A673 (cell line): Measurements from ENCODE around the gene ATG5. TPM values are rescaled to one million over a fixed set of nuclear protein-coding genes. Genes with fewer than 3 reads are reported as not detected.
"Not testable (repeated sequence)": the region's sequence is repeated elsewhere in the genome, so short reads cannot be mapped to it uniquely, and the experiment has no call there.

Source experiments
- BruUV-seq: library from RNA; stranded (reverse); fragments of 400-500 nt; replicated peaks from 2 replicates; lab custom pipeline; 2021; lab: Mats Ljungman, UMichigan
- CTCF ChIA-PET: fragments of 300-600 bp; sonication (Branson Sonifier 250); formaldehyde crosslinking; loops from one replicate; lab custom pipeline; 2022; ENCODE audit warnings: antibody characterized with exemption; lab: Charles Lee
- POLR2A ChIA-PET: fragments of 300-600 bp; sonication (Branson Sonifier 250); formaldehyde crosslinking; loops from one replicate; lab custom pipeline; 2022; ENCODE audit warnings: antibody characterized with exemption; ENCODE audit not compliant: low non-redundant PET; lab: Charles Lee
- DNase-seq: peaks from one replicate; pipeline ENCODE4 v3.0.0-alpha.2; 2015; ENCODE audit warnings: low spot score
- H3K27ac ChIP-seq: fragments of 200-600 bp; sonication (generic); 2 replicates; pipeline ENCODE4 v1.5.1; 2016; ENCODE audit warnings: mixed run types, low read depth, mild to moderate bottlenecking, mixed read lengths, antibody characterized with exemption, low read length; ENCODE audit not compliant: poor library complexity, severe bottlenecking
- H3K27me3 ChIP-seq: fragments of 200-600 bp; sonication (generic); replicated peaks from 2 replicates; pipeline ENCODE4 v1.6.1; 2017; ENCODE audit warnings: mixed run types, low read depth, mild to moderate bottlenecking, mixed read lengths, antibody characterized with exemption, low read length; ENCODE audit not compliant: insufficient read depth, poor library complexity
- H3K36me3 ChIP-seq: fragments of 200-600 bp; sonication (generic); 2 replicates; pipeline ENCODE4 v1.6.1; 2016; ENCODE audit warnings: mixed run types, mild to moderate bottlenecking, mixed read lengths, antibody characterized with exemption, low read length; ENCODE audit not compliant: insufficient read depth, poor library complexity, severe bottlenecking
- H3K4me1 ChIP-seq: fragments of 200-600 bp; sonication (generic); 2 replicates; pipeline ENCODE4 v1.6.1; 2017; ENCODE audit warnings: mixed run types, mild to moderate bottlenecking, mixed read lengths, antibody characterized with exemption, low read length; ENCODE audit not compliant: insufficient read depth, poor library complexity, severe bottlenecking
- H3K4me3 ChIP-seq: fragments of 200-600 bp; sonication (generic); 2 replicates; pipeline ENCODE4 v1.5.1; 2016; ENCODE audit warnings: low read depth, mixed run types, mild to moderate bottlenecking, mixed read lengths, low read length; ENCODE audit not compliant: poor library complexity, severe bottlenecking
- H3K9me3 ChIP-seq: fragments of 200-600 bp; sonication (generic); 2 replicates; pipeline ENCODE4 v1.6.1; 2016; ENCODE audit warnings: mixed run types, low read depth, mild to moderate bottlenecking, mixed read lengths, antibody characterized with exemption, low read length; ENCODE audit not compliant: poor library complexity, severe bottlenecking
- CTCF ChIP-seq: fragments of 300-800, 200-600 bp; sonication (generic); conservative IDR thresholded peaks from 2 replicates; pipeline ENCODE4 v1.5.1; 2017; ENCODE audit warnings: low read depth, mild to moderate bottlenecking, antibody characterized with exemption, low read length, moderate library complexity, mixed read lengths
- EZH2 ChIP-seq: fragments of 200-600 bp; sonication (generic); IDR thresholded peaks from 2 replicates; pipeline ENCODE4 v1.6.1; 2017; ENCODE audit warnings: borderline replicate concordance, low read depth, mild to moderate bottlenecking, mixed read lengths, antibody characterized with exemption, low read length; ENCODE audit not compliant: poor library complexity, severe bottlenecking
- intact Hi-C: fragments of 100-400 bp; cut with micrococcal nuclease; formaldehyde crosslinking; loops from one replicate; pipeline ENCODE4 v1.10.0; 2022; ENCODE audit not compliant: unreplicated experiment
- total RNA-seq: library from RNA; stranded (reverse); gene quantifications from 2 replicates; pipeline ENCODE4 v1.2.3, GENCODE V29; 2021

The ATG5 gene
- total RNA-seq, 1 experiment from 2014 or later = 37.0 TPM

- no TSS peak for BruUV-seq
- ChIA-PET CTCF (no interaction called here), POLR2A (no interaction called here)
- H3K27ac ChIP-seq = no peak overlapping the region
- TF ChIP-seq CTCF (no peak), EZH2 (no peak)
- H3K36me3 ChIP-seq = no peaks in the 10 kb centered on the region
- intact Hi-C loops = no loop called here
- H3K9me3 ChIP-seq = no peaks in the 10 kb centered on the region
- no peaks in the 10 kb centered on the region for H3K27me3 ChIP-seq
- H3K4me3 ChIP-seq = no peak overlapping the region
- no peaks in the 10 kb centered on the region for H3K4me1 ChIP-seq
- no peak for DNase-seq
These were observed 172.6 kb downstream of the ATG5 start for GRCh38 chr6:106152952-106153351.

- H3K36me3 ChIP-seq, intact Hi-C loops, BruUV-seq, CTCF ChIA-PET, DNase-seq, H3K9me3 ChIP-seq, H3K4me3 ChIP-seq, H3K4me1 ChIP-seq, H3K27me3 ChIP-seq, POLR2A ChIA-PET, H3K27ac ChIP-seq: not testable (repeated sequence)
These were observed 173.1 kb downstream of the ATG5 start for GRCh38 chr6:106152476-106152875.

- Histone ChIP-seq H3K4me1 (no peaks in the 10 kb centered on the region), H3K27me3 (no peaks in the 10 kb centered on the region), H3K36me3 (no peaks in the 10 kb centered on the region), H3K4me3 (no peak overlapping the region), H3K9me3 (no peaks in the 10 kb centered on the region), H3K27ac (no peak overlapping the region)
- DNase-seq = no peak
- intact Hi-C loops = no loop called here
- BruUV-seq = no TSS peak
- CTCF ChIA-PET = interaction anchor here (0.5 kb wide), 1 partner anchor 314 kb away, joined by 6 read pairs; no protein-coding TSS in a partner anchor
- POLR2A ChIA-PET = no interaction called here
- TF ChIP-seq CTCF = no peak
- TF ChIP-seq EZH2 = no peak
These were observed 176.0 kb downstream of the ATG5 start for GRCh38 chr6:106149472-106150069.

GRCh38 chr6:106147476-106147875 lies 178.1 kb downstream of the ATG5 start:
- no peaks in the 10 kb centered on the region for H3K9me3 ChIP-seq
- ChIA-PET CTCF (no interaction called here), POLR2A (no interaction called here)
- TF ChIP-seq EZH2 (no peak), CTCF (no peak)
- H3K4me1 ChIP-seq = no peaks in the 10 kb centered on the region
- H3K27me3 ChIP-seq = no peaks in the 10 kb centered on the region
- H3K27ac ChIP-seq = no peak overlapping the region
- H3K36me3 ChIP-seq = no peaks in the 10 kb centered on the region
- intact Hi-C loops = no loop called here
- no TSS peak for BruUV-seq
- DNase-seq = no peak
- no peak overlapping the region for H3K4me3 ChIP-seq
